Suprapubic skin (tissue), 4 donors: ENCODE measurements around the gene NTN3. TPM values are rescaled to one million over a fixed set of nuclear protein-coding genes. Genes with fewer than 3 reads are reported as not detected.

Experiments used
- DNase-seq, 2 donors: peaks; one replicate each; pipeline ENCODE4 v3.0.0-alpha.2; 2019; ENCODE audit warnings: low spot score in 2 of 2
- H3K27ac ChIP-seq: fragments of 200-600 bp; sonication (generic); one replicate; pipeline ENCODE4 v1.5.1; 2019
- H3K27me3 ChIP-seq: fragments of 200-600 bp; sonication (generic); one replicate; pipeline ENCODE4 v1.5.1; 2019
- H3K36me3 ChIP-seq: fragments of 200-600 bp; sonication (generic); one replicate; pipeline ENCODE4 v1.5.1; 2019
- H3K4me1 ChIP-seq: fragments of 200-600 bp; sonication (generic); one replicate; pipeline ENCODE4 v1.5.1; 2019
- H3K4me3 ChIP-seq: fragments of 200-600 bp; sonication (generic); one replicate; pipeline ENCODE4 v1.5.1; 2019; ENCODE audit warnings: mild to moderate bottlenecking
- H3K9me3 ChIP-seq: fragments of 200-600 bp; sonication (generic); one replicate; pipeline ENCODE4 v1.5.1; 2019
- CTCF ChIP-seq, 2 donors: fragments of 200-600 bp in 1 of 2; fragments of 450-650 bp in 1 of 2; sonication (generic) in 1 of 2; IDR thresholded peaks; one replicate each; pipeline ENCODE4 v1.5.1; 2016 to 2019; ENCODE audit warnings: antibody characterized with exemption in 2 of 2, mild to moderate bottlenecking in 1 of 2, moderate library complexity in 1 of 2
- EP300 ChIP-seq: sonication (generic); formaldehyde crosslinking; IDR thresholded peaks from one replicate; pipeline ENCODE4 v1.6.1; 2017; ENCODE audit warnings: antibody characterized with exemption
- POLR2A ChIP-seq, 2 donors: fragments of 450-650 bp; IDR thresholded peaks; one replicate each; pipeline ENCODE4 v1.6.1; 2017; ENCODE audit warnings: antibody characterized with exemption in 2 of 2, mild to moderate bottlenecking in 2 of 2, moderate library complexity in 2 of 2
- POLR2AphosphoS5 ChIP-seq, 3 donors: sonication (generic); formaldehyde crosslinking; IDR thresholded peaks; one replicate each; pipeline ENCODE4 v1.6.1; 2017; ENCODE audit warnings: antibody characterized with exemption in 3 of 3
- WGBS: methylation state at CpG from one replicate; pipeline ENCODE4 v1.1.5; 2018; 5-methylcytosine and 5-hydroxymethylcytosine counted together
- total RNA-seq, 4 donors: library from RNA; depleted of rRNA; stranded (reverse); fragments of >200 nt; gene quantifications; one replicate each; pipeline ENCODE4 v1.1.0, GENCODE V29; 2016

NTN3 gene
- total RNA-seq, 4 donors from 2014 or later, result not detected

GRCh38 chr16:2452650-2453049, 18.4 kb upstream of the NTN3 start:
- Histone ChIP-seq H3K27me3 (no peaks in the 10 kb centered on the region), H3K4me1 (no peaks in the 10 kb centered on the region), H3K36me3 (peaks cover 56% of the 10 kb centered on the region), H3K9me3 (no peaks in the 10 kb centered on the region), H3K27ac (no peak overlapping the region), H3K4me3 (no peak overlapping the region)
- 97% methylated on average over 8 of the region's 8 CpGs for WGBS
- TF ChIP-seq POLR2AphosphoS5 (IDR thresholded peaks at IDR 0.05), result no peak
- TF ChIP-seq CTCF (IDR thresholded peaks at IDR 0.05), result no peak
- TF ChIP-seq POLR2A (IDR thresholded peaks at IDR 0.05), result no peak
- TF ChIP-seq EP300, result no peak
- no peak for DNase-seq

DNA sequence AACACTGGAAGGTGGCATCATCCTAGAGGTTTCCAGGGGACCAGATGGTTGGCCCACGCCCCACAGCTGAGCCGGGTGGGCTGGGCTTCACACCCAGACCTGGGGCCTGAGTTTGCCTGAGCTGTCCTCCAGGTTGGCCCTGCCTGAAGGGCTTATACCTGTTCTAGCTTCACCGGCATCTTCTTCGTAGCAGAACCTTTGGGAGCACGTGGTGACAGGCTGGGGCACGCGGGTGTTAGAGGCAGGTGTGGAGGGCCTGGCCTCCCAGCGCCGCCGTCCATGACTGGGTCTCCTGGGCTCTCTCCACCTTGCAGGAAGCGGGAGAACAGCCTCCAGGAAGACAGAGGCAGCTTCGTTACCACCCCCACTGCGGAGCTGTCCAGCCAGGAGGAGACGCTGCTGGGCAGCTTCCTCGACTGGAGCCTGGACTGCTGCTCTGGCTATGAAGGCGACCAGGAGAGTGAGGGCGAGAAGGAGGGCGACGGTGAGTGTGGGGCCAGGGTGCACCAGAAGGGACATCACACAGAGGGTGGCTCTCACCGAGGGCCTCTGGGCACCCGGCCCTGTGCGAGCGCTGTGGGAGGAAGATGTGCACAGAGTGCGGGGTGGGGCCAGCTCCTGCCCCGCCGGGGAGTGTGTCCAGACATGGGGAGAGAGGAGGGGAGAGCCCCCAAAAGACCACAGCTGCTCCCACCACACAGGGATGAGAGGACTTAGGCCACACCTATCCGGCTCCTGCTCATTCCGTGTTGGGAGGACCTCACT, 15.8 kb upstream of the NTN3 start:
- H3K27ac ChIP-seq, result no peak overlapping the region
- TF ChIP-seq CTCF (IDR thresholded peaks at IDR 0.05) (no peak), POLR2A (IDR thresholded peaks at IDR 0.05) (no peak), POLR2AphosphoS5 (IDR thresholded peaks at IDR 0.05) (no peak), EP300 (no peak)
- peaks cover 42% of the 10 kb centered on the region for H3K36me3 ChIP-seq
- H3K9me3 ChIP-seq, result no peaks in the 10 kb centered on the region
- WGBS, result 82% methylated on average over 24 of the region's 28 CpGs
- peaks cover 14% of the 10 kb centered on the region for H3K4me1 ChIP-seq
- H3K4me3 ChIP-seq, result no peak overlapping the region
- no peaks in the 10 kb centered on the region for H3K27me3 ChIP-seq
- peak in 1 of 2 donors; percentile 71 for DNase-seq

DNA sequence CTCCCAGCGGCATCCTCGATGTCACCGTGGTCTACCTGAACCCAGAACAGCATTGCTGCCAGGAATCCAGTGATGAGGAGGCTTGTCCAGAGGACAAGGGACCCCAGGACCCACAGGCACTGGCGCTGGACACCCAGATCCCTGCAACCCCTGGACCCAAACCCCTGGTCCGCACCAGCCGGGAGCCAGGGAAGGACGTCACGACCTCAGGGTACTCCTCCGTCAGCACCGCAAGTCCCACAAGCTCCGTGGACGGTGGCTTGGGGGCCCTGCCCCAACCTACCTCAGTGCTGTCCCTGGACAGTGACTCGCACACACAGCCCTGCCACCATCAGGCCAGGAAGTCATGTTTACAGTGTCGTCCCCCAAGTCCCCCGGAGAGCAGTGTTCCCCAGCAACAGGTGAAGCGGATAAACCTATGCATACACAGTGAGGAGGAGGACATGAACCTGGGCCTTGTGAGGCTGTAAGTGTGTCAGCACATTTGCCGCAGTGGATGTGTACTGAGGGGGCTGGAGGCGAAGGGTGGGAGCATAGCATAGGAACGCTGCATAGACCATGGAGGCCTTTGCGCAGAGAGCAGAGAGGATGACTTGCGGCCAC, 14.4 kb upstream of the NTN3 start:
- no peaks in the 10 kb centered on the region for H3K27me3 ChIP-seq
- TF ChIP-seq POLR2AphosphoS5 (IDR thresholded peaks at IDR 0.05), result no peak
- no peak for TF ChIP-seq EP300
- TF ChIP-seq CTCF (IDR thresholded peaks at IDR 0.05), result no peak
- TF ChIP-seq POLR2A (IDR thresholded peaks at IDR 0.05), result no peak
- WGBS, result 93% methylated on average over 17 of the region's 21 CpGs
- peak in 1 of 2 donors; percentile 76 for DNase-seq
- H3K4me3 ChIP-seq, result no peak overlapping the region
- H3K9me3 ChIP-seq, result no peaks in the 10 kb centered on the region
- H3K4me1 ChIP-seq, result peaks cover 18% of the 10 kb centered on the region
- H3K36me3 ChIP-seq, result peaks cover 31% of the 10 kb centered on the region
- no peak overlapping the region for H3K27ac ChIP-seq

- TF ChIP-seq EP300 (no peak), CTCF (IDR thresholded peaks at IDR 0.05) (no peak), POLR2A (IDR thresholded peaks at IDR 0.05) (no peak), POLR2AphosphoS5 (IDR thresholded peaks at IDR 0.05) (no peak)
- no peak overlapping the region for H3K4me3 ChIP-seq
- 72% methylated on average over 13 of the region's 13 CpGs for WGBS
- H3K4me1 ChIP-seq, result peaks cover 18% of the 10 kb centered on the region
- peaks cover 25% of the 10 kb centered on the region for H3K36me3 ChIP-seq
- DNase-seq, result peak in 1 of 2 donors; percentile 70
- H3K27ac ChIP-seq, result no peak overlapping the region
- no peaks in the 10 kb centered on the region for H3K27me3 ChIP-seq
- no peaks in the 10 kb centered on the region for H3K9me3 ChIP-seq
These were observed 13.8 kb upstream of the NTN3 start for GRCh38 chr16:2457267-2457666.

DNA sequence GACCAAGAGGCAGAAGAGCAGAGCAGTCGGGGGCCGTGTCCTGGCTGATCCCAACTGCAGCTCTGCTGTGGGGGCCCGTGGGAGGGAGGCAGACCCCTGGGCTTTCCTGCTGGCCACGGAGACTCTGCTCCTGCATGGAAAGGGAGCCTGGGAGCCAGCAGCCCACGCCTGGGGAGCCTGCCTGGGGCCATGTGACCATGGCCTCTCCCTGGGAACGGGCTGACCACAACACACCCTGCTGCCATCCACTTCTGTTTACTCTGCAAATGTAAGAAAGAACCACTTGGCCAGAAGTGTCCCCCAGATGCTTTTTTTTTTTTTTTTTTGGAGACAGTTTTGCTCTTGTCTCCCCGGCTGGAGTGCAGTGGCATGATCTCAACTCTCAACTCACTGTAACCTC, 13.2 kb upstream of the NTN3 start:
- Histone ChIP-seq H3K27ac (no peak overlapping the region), H3K9me3 (no peaks in the 10 kb centered on the region), H3K27me3 (no peaks in the 10 kb centered on the region), H3K4me3 (no peak overlapping the region), H3K36me3 (peaks cover 24% of the 10 kb centered on the region), H3K4me1 (peaks cover 18% of the 10 kb centered on the region)
- TF ChIP-seq POLR2AphosphoS5 (IDR thresholded peaks at IDR 0.05) (no peak), EP300 (no peak), POLR2A (IDR thresholded peaks at IDR 0.05) (no peak), CTCF (IDR thresholded peaks at IDR 0.05) (no peak)
- DNase-seq, result no peak
- WGBS, result 74% methylated on average over 7 of the region's 7 CpGs
